Measurements from ENCODE around the gene RAB8A.

DNA sequence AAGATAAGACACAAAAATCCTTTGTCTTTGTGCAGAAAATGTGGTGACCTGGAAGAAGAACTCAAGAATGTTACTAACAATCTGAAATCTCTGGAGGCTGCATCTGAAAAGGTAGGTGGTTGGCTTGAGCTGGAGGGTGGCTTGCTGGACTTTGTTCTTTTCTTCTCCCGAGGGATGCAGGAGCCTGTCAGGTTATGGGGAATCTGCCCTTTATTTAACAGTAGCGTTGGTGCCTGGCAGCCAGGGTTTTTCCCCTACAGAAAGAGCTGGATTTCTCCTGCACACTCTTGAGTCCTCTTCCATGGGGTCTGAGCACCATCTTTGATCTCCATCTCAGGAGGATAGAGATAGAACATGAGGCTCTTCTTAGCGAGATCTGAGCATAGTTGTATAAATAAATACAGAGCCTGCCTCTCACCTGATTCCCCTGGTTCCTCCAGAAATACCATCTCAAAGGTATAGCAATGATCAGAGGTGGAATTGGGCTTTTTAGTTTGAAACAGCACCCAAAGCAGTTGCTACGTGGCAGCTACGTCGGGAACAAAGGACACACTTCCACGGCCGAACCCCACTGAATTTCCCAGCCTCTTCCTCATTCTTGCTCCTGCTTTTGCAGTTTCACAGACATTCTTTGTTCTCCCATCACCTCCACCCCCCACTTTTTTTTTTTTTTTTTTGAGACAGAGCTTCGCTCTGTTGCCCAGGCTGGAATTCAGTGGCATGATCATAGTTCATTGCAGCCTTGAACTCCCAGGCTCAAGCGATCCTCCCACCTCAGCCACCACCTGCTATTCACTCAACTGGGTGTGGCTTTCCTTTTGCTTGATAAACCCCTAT lies 22.5 kb upstream of the RAB8A start:
- TF ChIP-seq ZNF331 (CRISPR knock-in tag; IDR thresholded peaks at IDR 0.05; ENCODE audit: low read depth) (no peak), EZH2 (IDR thresholded peaks at IDR 0.05; ENCODE audit: low read depth, unreplicated experiment) (no peak), CTCF (conservative IDR thresholded peaks at IDR 0.05; ENCODE audit: low read depth in 2 of 2) (no peak), POLR2AphosphoS5 (IDR thresholded peaks at IDR 0.05; ENCODE audit: low read depth) (no peak)

All from GM23338 (cell line).